ENCODE measurements around the gene LRP4.

LRP4 gene

GRCh38 chr11:46845740-46846509 is 72.4 kb downstream of the LRP4 start, which contains the start of gene CKAP5:
CKAP5 (minus strand) TSS chr11:46846280; CDS start chr11:46821231, 25,049 bp downstream.
- peak; percentile 91 to 95 (median 94) for DNase-seq

GRCh38 chr11:46845440-46845739 is 73.0 kb downstream of the LRP4 start:
- no peak for DNase-seq

- no peak for DNase-seq
These were observed 78.2 kb downstream of the LRP4 start for GRCh38 chr11:46840116-46840515.

GRCh38 chr11:46838501-46838900 is 79.8 kb downstream of the LRP4 start:
- no peak for DNase-seq

GRCh38 chr11:46837860-46838259 is 80.5 kb downstream of the LRP4 start:
- no peak for DNase-seq

- no peak for DNase-seq
These were observed 81.5 kb downstream of the LRP4 start for GRCh38 chr11:46836870-46837269.

GRCh38 chr11:46836431-46836830 is 81.9 kb downstream of the LRP4 start:
- DNase-seq, result no peak

- DNase-seq, result peak in 1 of 3 donors; percentile 22
These were observed 82.5 kb downstream of the LRP4 start for GRCh38 chr11:46835897-46836296.

GRCh38 chr11:46834821-46835220 is 83.5 kb downstream of the LRP4 start:
- no peak for DNase-seq

- DNase-seq, result no peak
These were observed 85.7 kb downstream of the LRP4 start for GRCh38 chr11:46832511-46833214.

GRCh38 chr11:46827995-46828394 is 90.4 kb downstream of the LRP4 start:
- DNase-seq, result no peak

GRCh38 chr11:46826310-46827044 is 91.9 kb downstream of the LRP4 start:
- peak; percentile 73 to 91 (median 79) for DNase-seq

- peak; percentile 46 to 68 (median 66) for DNase-seq
These were observed 109.4 kb downstream of the LRP4 start for GRCh38 chr11:46808799-46809431.

All from suppressor macrophage treated with lipopolysaccharide for 1 hour (primary cell).